AG09309 (cell line): ENCODE data around the gene EMB.
"Not testable (repeated sequence)": the region's sequence is repeated elsewhere in the genome, so short reads cannot be mapped to it uniquely, and the experiment has no call there.

ENCODE experiments used
- DNase-seq: peaks from one replicate; pipeline ENCODE4 v3.0.0-alpha.2; 2010; ENCODE audit warnings: low read depth
- H3K4me3 ChIP-seq: 2 replicates; pipeline ENCODE4 v1.5.1; 2011; ENCODE audit warnings: mild to moderate bottlenecking, low read depth, low read length, moderate library complexity; ENCODE audit not compliant: control insufficient read depth
- CTCF ChIP-seq: IDR thresholded peaks from 2 replicates; pipeline ENCODE4 v1.5.1; 2011; ENCODE audit warnings: mild to moderate bottlenecking, low read depth, low read length, inconsistent platforms; ENCODE audit not compliant: insufficient read depth, control insufficient read depth; ENCODE audit errors: missing control alignments

The EMB gene

GRCh38 chr5:50421184-50421950 lies 19.7 kb downstream of the EMB start:
- not testable (repeated sequence) for H3K4me3 ChIP-seq

GRCh38 chr5:50420343-50420935 lies 20.6 kb downstream of the EMB start:
- no peak for DNase-seq

More at GRCh38 chr5:50421184-50421950, 19.7 kb downstream of the EMB start:
- not testable (repeated sequence) for DNase-seq

GRCh38 chr5:50419656-50420055 lies 21.4 kb downstream of the EMB start:
- DNase-seq, H3K4me3 ChIP-seq: not testable (repeated sequence)

More at GRCh38 chr5:50420343-50420935, 20.6 kb downstream of the EMB start:
- TF ChIP-seq CTCF = no peak
- H3K4me3 ChIP-seq = no peak overlapping the region

GRCh38 chr5:50416637-50417036 lies 24.5 kb downstream of the EMB start:
- not testable (repeated sequence) for H3K4me3 ChIP-seq, DNase-seq

- H3K4me3 ChIP-seq = no peak overlapping the region
Measured at GRCh38 chr5:50415912-50416311, 25.2 kb downstream of the EMB start.

GRCh38 chr5:50410932-50411331 lies 30.2 kb downstream of the EMB start:
- DNase-seq, H3K4me3 ChIP-seq: not testable (repeated sequence)

More at GRCh38 chr5:50415912-50416311, 25.2 kb downstream of the EMB start:
- no peak for DNase-seq
- TF ChIP-seq CTCF = no peak

- no peak overlapping the region for H3K4me3 ChIP-seq
- no peak for DNase-seq
- TF ChIP-seq CTCF = no peak
Measured at GRCh38 chr5:50406877-50407276, 34.2 kb downstream of the EMB start.

- TF ChIP-seq CTCF = no peak
- DNase-seq = no peak
- no peak overlapping the region for H3K4me3 ChIP-seq
Measured at GRCh38 chr5:50401336-50401735, 39.8 kb downstream of the EMB start.

GRCh38 chr5:50393925-50394609 lies 47.0 kb downstream of the EMB start:
- peak; percentile 33 for DNase-seq
- H3K4me3 ChIP-seq = not testable (repeated sequence)

- H3K4me3 ChIP-seq, DNase-seq: not testable (repeated sequence)
Measured at GRCh38 chr5:50392289-50392688, 48.8 kb downstream of the EMB start.

GRCh38 chr5:50384381-50384780 lies 56.7 kb downstream of the EMB start:
- not testable (repeated sequence) for DNase-seq, H3K4me3 ChIP-seq

GRCh38 chr5:50376696-50377095 lies 64.4 kb downstream of the EMB start:
- not testable (repeated sequence) for H3K4me3 ChIP-seq, DNase-seq

- not testable (repeated sequence) for H3K4me3 ChIP-seq, DNase-seq
Measured at GRCh38 chr5:50369287-50370033, 71.6 kb downstream of the EMB start.
